A549 (cell line): Measurements from ENCODE around the gene SELP.

Source experiments
- CHD2 ChIP-seq: fragments of 150-350 bp; IDR thresholded peaks from 2 replicates; pipeline ENCODE4 v1.6.1; 2014; ENCODE audit warnings: low read length; ENCODE audit not compliant: partially characterized antibody
- JUN ChIP-seq, 2 experiments: fragments of >200 bp; sonication (Bioruptor Twin); formaldehyde crosslinking; IDR thresholded peaks; 2 replicates in 1 of 2; 3 replicates in 1 of 2; pipeline ENCODE4 v1.6.1; 2016 to 2017
- RAD21 ChIP-seq, 2 experiments: fragments of >200 bp in 1 of 2; sonication (Bioruptor Twin) in 1 of 2; formaldehyde crosslinking in 1 of 2; IDR thresholded peaks in 1 of 2; conservative IDR thresholded peaks in 1 of 2; 2 replicates in 1 of 2; 3 replicates in 1 of 2; pipeline ENCODE4 v1.6.1; 2012 to 2018; ENCODE audit warnings: inconsistent platforms in 1 of 2
- TF ChIP-seq, protein P1 (sequence below): fragments of >200 bp; sonication (Bioruptor Twin); formaldehyde crosslinking; IDR thresholded peaks from 3 replicates; pipeline ENCODE4 v1.5.1; 2016
- TF ChIP-seq, protein P2 (sequence below): fragments of >200 bp; sonication (Bioruptor Twin); formaldehyde crosslinking; IDR thresholded peaks from 3 replicates; pipeline ENCODE4 v1.6.1; 2016
- TF ChIP-seq, protein P3 (sequence below): fragments of 200-600 bp; sonication (generic); IDR thresholded peaks from 2 replicates; pipeline ENCODE4 v1.6.1; 2016; ENCODE audit warnings: antibody characterized with exemption, mild to moderate bottlenecking, moderate library complexity

DNA sequence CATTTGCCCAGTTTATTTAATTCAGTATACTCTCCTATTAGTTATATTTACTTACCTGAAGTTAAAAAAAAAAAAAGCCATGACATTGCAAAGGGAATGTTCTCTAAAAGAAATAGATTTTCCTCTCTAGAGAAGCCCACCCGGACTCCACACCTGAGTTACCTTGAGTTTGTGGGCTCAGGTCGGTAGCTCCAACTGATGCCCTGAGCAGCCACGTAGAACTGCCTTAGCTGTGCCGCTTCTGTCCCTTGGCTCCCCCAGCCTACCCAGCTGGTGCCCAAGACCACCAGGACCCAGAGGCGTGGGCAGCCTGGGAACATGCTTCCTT lies 43.9 kb downstream of the SELP start:
- TF ChIP-seq, protein P1, sequence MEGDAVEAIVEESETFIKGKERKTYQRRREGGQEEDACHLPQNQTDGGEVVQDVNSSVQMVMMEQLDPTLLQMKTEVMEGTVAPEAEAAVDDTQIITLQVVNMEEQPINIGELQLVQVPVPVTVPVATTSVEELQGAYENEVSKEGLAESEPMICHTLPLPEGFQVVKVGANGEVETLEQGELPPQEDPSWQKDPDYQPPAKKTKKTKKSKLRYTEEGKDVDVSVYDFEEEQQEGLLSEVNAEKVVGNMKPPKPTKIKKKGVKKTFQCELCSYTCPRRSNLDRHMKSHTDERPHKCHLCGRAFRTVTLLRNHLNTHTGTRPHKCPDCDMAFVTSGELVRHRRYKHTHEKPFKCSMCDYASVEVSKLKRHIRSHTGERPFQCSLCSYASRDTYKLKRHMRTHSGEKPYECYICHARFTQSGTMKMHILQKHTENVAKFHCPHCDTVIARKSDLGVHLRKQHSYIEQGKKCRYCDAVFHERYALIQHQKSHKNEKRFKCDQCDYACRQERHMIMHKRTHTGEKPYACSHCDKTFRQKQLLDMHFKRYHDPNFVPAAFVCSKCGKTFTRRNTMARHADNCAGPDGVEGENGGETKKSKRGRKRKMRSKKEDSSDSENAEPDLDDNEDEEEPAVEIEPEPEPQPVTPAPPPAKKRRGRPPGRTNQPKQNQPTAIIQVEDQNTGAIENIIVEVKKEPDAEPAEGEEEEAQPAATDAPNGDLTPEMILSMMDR, result no peak
- TF ChIP-seq RAD21 (conservative IDR thresholded peaks at IDR 0.05 in 1 of 2, IDR thresholded peaks at IDR 0.05 in 1 of 2) (no peak), CHD2 (no peak), JUN (IDR thresholded peaks at IDR 0.05) (no peak)
- TF ChIP-seq, protein P2, sequence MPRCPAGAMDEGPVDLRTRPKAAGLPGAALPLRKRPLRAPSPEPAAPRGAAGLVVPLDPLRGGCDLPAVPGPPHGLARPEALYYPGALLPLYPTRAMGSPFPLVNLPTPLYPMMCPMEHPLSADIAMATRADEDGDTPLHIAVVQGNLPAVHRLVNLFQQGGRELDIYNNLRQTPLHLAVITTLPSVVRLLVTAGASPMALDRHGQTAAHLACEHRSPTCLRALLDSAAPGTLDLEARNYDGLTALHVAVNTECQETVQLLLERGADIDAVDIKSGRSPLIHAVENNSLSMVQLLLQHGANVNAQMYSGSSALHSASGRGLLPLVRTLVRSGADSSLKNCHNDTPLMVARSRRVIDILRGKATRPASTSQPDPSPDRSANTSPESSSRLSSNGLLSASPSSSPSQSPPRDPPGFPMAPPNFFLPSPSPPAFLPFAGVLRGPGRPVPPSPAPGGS, result no peak
- TF ChIP-seq, protein P3, sequence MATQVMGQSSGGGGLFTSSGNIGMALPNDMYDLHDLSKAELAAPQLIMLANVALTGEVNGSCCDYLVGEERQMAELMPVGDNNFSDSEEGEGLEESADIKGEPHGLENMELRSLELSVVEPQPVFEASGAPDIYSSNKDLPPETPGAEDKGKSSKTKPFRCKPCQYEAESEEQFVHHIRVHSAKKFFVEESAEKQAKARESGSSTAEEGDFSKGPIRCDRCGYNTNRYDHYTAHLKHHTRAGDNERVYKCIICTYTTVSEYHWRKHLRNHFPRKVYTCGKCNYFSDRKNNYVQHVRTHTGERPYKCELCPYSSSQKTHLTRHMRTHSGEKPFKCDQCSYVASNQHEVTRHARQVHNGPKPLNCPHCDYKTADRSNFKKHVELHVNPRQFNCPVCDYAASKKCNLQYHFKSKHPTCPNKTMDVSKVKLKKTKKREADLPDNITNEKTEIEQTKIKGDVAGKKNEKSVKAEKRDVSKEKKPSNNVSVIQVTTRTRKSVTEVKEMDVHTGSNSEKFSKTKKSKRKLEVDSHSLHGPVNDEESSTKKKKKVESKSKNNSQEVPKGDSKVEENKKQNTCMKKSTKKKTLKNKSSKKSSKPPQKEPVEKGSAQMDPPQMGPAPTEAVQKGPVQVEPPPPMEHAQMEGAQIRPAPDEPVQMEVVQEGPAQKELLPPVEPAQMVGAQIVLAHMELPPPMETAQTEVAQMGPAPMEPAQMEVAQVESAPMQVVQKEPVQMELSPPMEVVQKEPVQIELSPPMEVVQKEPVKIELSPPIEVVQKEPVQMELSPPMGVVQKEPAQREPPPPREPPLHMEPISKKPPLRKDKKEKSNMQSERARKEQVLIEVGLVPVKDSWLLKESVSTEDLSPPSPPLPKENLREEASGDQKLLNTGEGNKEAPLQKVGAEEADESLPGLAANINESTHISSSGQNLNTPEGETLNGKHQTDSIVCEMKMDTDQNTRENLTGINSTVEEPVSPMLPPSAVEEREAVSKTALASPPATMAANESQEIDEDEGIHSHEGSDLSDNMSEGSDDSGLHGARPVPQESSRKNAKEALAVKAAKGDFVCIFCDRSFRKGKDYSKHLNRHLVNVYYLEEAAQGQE, result no peak
